ENCODE results near the gene GHITM. TPM values are rescaled to one million over a fixed set of nuclear protein-coding genes. Genes with fewer than 3 reads are reported as not detected.

The GHITM gene
- total RNA-seq, 2 donors from 2014 or later = 84.5 to 85.8 TPM

DNA sequence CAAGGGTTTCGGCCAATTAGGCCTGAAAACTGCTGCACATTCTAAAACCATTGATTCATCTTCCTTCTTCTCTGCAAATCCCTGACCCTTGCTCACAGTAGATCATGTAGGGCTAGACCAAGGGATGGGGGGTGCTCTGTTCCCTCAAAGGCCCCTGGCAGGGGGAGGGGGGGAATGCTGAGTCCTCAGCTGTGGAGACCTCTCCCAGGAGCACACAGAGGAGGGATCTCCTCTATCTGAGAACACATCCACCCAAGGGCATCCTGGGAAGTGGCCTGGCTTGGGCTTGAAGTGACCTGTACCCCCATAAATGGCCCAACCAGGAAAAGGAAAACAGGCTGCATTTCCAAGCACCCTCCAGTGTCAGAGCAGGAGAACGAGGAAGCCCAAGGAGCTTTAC, 54.0 kb downstream of the GHITM start:
- Mint-ChIP-seq H3K4me1 (peaks cover 11% of the 10 kb centered on the region), H3K36me3 (ENCODE audit: low read depth) (no peaks in the 10 kb centered on the region), H3K27ac (no peak overlapping the region), H3K27me3 (ENCODE audit: insufficient read depth) (peaks cover 81% of the 10 kb centered on the region), H3K4me3 (no peak overlapping the region), H3K9me3 (no peaks in the 10 kb centered on the region)
- Histone ChIP-seq H3K27ac (ENCODE audit: low read depth, low read length) (no peak overlapping the region), H3K36me3 (ENCODE audit: control insufficient read depth, insufficient read depth, low read length) (no peaks in the 10 kb centered on the region), H3K27me3 (ENCODE audit: control insufficient read depth, insufficient read depth, low read length, poor library complexity, severe bottlenecking) (peaks cover 89% of the 10 kb centered on the region), H3K4me1 (ENCODE audit: control insufficient read depth, insufficient read depth, low read length) (no peaks in the 10 kb centered on the region), H3K9ac (ENCODE audit: extremely low read depth, low read length, poor library complexity, severe bottlenecking) (no peak overlapping the region), H3K9me3 (ENCODE audit: control insufficient read depth, low read length) (no peaks in the 10 kb centered on the region), H3K4me3 (ENCODE audit: low read length) (no peak overlapping the region)
- WGBS, 2 experiments (ENCODE audit: insufficient coverage in 1 of 2, insufficient read length in 1 of 2) = 90 to 100% methylated on average over 2 of the region's 2 CpGs
- DNase-seq = no peak
- TF ChIP-seq, protein P1, sequence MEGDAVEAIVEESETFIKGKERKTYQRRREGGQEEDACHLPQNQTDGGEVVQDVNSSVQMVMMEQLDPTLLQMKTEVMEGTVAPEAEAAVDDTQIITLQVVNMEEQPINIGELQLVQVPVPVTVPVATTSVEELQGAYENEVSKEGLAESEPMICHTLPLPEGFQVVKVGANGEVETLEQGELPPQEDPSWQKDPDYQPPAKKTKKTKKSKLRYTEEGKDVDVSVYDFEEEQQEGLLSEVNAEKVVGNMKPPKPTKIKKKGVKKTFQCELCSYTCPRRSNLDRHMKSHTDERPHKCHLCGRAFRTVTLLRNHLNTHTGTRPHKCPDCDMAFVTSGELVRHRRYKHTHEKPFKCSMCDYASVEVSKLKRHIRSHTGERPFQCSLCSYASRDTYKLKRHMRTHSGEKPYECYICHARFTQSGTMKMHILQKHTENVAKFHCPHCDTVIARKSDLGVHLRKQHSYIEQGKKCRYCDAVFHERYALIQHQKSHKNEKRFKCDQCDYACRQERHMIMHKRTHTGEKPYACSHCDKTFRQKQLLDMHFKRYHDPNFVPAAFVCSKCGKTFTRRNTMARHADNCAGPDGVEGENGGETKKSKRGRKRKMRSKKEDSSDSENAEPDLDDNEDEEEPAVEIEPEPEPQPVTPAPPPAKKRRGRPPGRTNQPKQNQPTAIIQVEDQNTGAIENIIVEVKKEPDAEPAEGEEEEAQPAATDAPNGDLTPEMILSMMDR (conservative IDR thresholded peaks at IDR 0.05) = no peak

DNA sequence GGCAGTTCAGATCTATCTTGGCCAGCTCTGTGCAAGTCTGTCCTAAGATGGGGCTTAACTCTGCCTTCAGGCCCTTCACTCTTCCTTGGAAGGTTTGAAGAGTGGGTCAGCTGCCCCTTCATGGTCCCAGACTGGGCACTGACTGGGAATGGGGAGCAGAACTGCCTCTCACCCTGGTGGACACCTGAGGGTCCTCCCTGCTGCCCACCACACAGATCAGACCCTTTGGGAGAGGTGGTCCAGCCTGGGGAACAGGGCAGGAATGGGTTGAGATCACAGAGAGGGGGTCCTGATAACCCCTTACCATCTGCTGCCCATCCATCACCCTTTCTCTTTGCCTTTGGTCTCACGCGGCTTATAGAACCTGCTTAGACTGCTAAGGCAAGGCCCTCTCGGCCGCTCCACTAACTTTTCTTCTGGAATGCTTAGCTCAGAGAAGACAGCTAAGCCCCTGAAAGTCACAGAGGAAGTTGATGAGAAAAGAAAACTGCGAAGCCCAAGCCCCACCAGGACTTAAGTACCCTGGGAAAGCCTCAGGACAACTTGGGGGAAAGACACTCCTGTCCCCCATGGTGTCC, 54.6 kb downstream of the GHITM start:
- peaks cover 90% of the 10 kb centered on the region for H3K27me3 ChIP-seq (ENCODE audit: control insufficient read depth, insufficient read depth, low read length, poor library complexity, severe bottlenecking)
- no peak for DNase-seq
- H3K9me3 ChIP-seq (ENCODE audit: control insufficient read depth, low read length) = no peaks in the 10 kb centered on the region
- 47 to 74% methylated on average over 4 to 5 of the region's 5 CpGs for WGBS, 2 experiments (ENCODE audit: insufficient coverage in 1 of 2, insufficient read length in 1 of 2)
- Mint-ChIP-seq H3K27me3 (ENCODE audit: insufficient read depth) (peaks cover 87% of the 10 kb centered on the region), H3K27ac (no peak overlapping the region), H3K4me3 (peak overlapping the region; percentile 45), H3K4me1 (peaks cover 11% of the 10 kb centered on the region), H3K9me3 (no peaks in the 10 kb centered on the region), H3K36me3 (ENCODE audit: low read depth) (no peaks in the 10 kb centered on the region)
- H3K4me1 ChIP-seq (ENCODE audit: control insufficient read depth, insufficient read depth, low read length) = no peaks in the 10 kb centered on the region
- H3K36me3 ChIP-seq (ENCODE audit: control insufficient read depth, insufficient read depth, low read length) = no peaks in the 10 kb centered on the region
- H3K9ac ChIP-seq (ENCODE audit: extremely low read depth, low read length, poor library complexity, severe bottlenecking) = no peak overlapping the region
- TF ChIP-seq, protein P1 (conservative IDR thresholded peaks at IDR 0.05) = no peak
- peak overlapping the region; percentile 39 for H3K4me3 ChIP-seq (ENCODE audit: low read length)
- H3K27ac ChIP-seq (ENCODE audit: low read depth, low read length) = no peak overlapping the region

DNA sequence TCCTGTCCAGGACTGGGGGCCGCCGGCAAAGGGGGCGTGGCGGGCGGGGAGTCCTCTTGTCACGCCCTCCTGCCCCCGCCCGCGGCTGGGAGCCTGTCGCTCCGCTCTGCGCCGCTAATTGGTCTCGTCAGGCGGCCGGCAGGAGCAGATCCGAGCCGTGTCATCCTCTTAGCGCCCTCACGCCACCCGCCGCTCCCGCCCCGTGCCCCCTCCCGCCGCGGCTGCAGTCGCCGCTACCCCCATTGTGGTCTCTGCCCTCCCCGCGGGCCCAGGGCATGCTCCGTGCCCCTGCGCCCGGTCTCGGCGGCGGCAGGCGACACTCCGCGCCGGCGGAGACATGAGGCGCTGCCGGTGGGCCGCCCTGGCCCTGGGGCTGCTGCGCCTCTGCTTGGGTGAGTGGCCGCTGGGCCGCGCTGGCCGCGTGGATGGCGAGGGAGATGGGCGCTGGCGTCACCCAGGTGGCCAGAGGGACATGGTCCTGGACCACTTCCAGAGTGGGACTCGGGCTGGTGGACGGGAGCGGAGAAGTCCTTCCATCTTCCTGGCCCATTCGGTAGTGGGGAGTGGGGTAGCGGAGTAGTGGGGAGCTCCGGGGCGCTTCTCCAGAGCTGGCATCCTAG, 55.2 kb downstream of the GHITM start, which contains the start of gene CDHR1:
TSS of gene CDHR1 (plus strand) at position 114 of the 620 bp plus-strand sequence. CDS start at position 338, 224 bp downstream.
- Mint-ChIP-seq H3K27ac (no peak within 1 kb of the TSS), H3K36me3 (ENCODE audit: low read depth) (no peaks in the 10 kb centered on the region), H3K27me3 (ENCODE audit: insufficient read depth) (peaks cover 87% of the 10 kb centered on the region), H3K4me1 (peaks cover 11% of the 10 kb centered on the region), H3K4me3 (peak within 1 kb of the TSS; percentile 45), H3K9me3 (no peaks in the 10 kb centered on the region)
- Histone ChIP-seq H3K27me3 (ENCODE audit: control insufficient read depth, insufficient read depth, low read length, poor library complexity, severe bottlenecking) (peaks cover 94% of the 10 kb centered on the region), H3K4me3 (ENCODE audit: low read length) (peak within 1 kb of the TSS; percentile 39), H3K27ac (ENCODE audit: low read depth, low read length) (no peak within 1 kb of the TSS), H3K9ac (ENCODE audit: extremely low read depth, low read length, poor library complexity, severe bottlenecking) (no peak within 1 kb of the TSS), H3K36me3 (ENCODE audit: control insufficient read depth, insufficient read depth, low read length) (no peaks in the 10 kb centered on the region), H3K4me1 (ENCODE audit: control insufficient read depth, insufficient read depth, low read length) (no peaks in the 10 kb centered on the region), H3K9me3 (ENCODE audit: control insufficient read depth, low read length) (no peaks in the 10 kb centered on the region)
- TF ChIP-seq, protein P1 (conservative IDR thresholded peaks at IDR 0.05) = peak; percentile 13
- WGBS, 2 experiments (ENCODE audit: insufficient coverage in 1 of 2, insufficient read length in 1 of 2) = 2% methylated on average over 14 to 61 of the region's 61 CpGs
- peak; percentile 89 for DNase-seq

Measured in endodermal cell (in vitro differentiated cells).